HCT116 (cell line): Measurements from ENCODE around the gene NAP1L1. TPM values are rescaled to one million over a fixed set of nuclear protein-coding genes. Genes with fewer than 3 reads are reported as not detected.

Experiments
- ATAC-seq: fragments of 200-7000 bp; cut with Tn5 transposase; 2 replicates; pipeline ENCODE4 v1.9.1; 2020; ENCODE audit warnings: mild to moderate bottlenecking, moderate library complexity
- BruUV-seq: library from RNA; stranded (reverse); fragments of 400-500 nt; replicated peaks from 2 replicates; lab custom pipeline; 2021; lab: Mats Ljungman, UMichigan
- CTCF ChIA-PET: fragments of 300-600 bp; sonication (Branson Sonifier 250); formaldehyde crosslinking; loops from one replicate; lab custom pipeline; 2021; ENCODE audit warnings: antibody characterized with exemption; lab: Charles Lee
- POLR2A ChIA-PET: fragments of 300-600, 350-600 bp; sonication (Branson Sonifier 250); formaldehyde crosslinking; loops from one replicate; lab custom pipeline; 2021; ENCODE audit warnings: antibody characterized with exemption; lab: Charles Lee
- RAD21 ChIA-PET, 2 experiments: fragments of 300-600 bp; sonication (Branson Sonifier 250); formaldehyde crosslinking; loops; one replicate each; lab custom pipeline; 2023; ENCODE audit warnings: low total read pairs in 2 of 2; ENCODE audit not compliant: uncharacterized antibody in 2 of 2, unreplicated experiment in 2 of 2, low non-redundant PET in 1 of 2; lab: Charles Lee
- DNase-seq: peaks from one replicate; pipeline ENCODE4 v3.0.0-alpha.2; 2010; ENCODE audit warnings: low read depth, low spot score
- H2AFZ ChIP-seq: fragments of 200-600 bp; shearing (Covaris generic), sonication (generic); 2 replicates; pipeline ENCODE4 v1.6.1; 2017; ENCODE audit warnings: low read depth, mixed run types, mixed read lengths, antibody characterized with exemption, low read length; ENCODE audit not compliant: poor library complexity, severe bottlenecking
- H3K27ac ChIP-seq: 2 replicates; pipeline ENCODE4 v1.5.1; 2012; ENCODE audit warnings: low read depth, low read length
- H3K27me3 ChIP-seq: fragments of 200-600 bp; sonication (generic); 2 replicates; pipeline ENCODE4 v1.6.1; 2016; ENCODE audit warnings: mixed run types, low read length, mixed read lengths; ENCODE audit not compliant: insufficient read depth
- H3K36me3 ChIP-seq, 2 experiments: fragments of 200-500 bp in 1 of 2; fragments of 200-600 bp in 1 of 2; sonication (Bioruptor generic) in 1 of 2; sonication (generic) in 1 of 2; 2 replicates each; pipeline versions ENCODE4 v1.5.1 to v1.6.1; 2014 to 2016; ENCODE audit warnings: low read length in 2 of 2, inconsistent platforms in 1 of 2, mixed read lengths in 1 of 2, mixed run types in 1 of 2; ENCODE audit not compliant: insufficient read depth in 2 of 2, control insufficient read depth in 1 of 2
- H3K4me1 ChIP-seq, 2 experiments: fragments of 200-600 bp in 1 of 2; sonication (generic) in 1 of 2; 2 replicates each; pipeline versions ENCODE4 v1.5.1 to v1.6.1; 2012 to 2017; ENCODE audit warnings: low read length in 2 of 2, inconsistent platforms in 1 of 2, mild to moderate bottlenecking in 1 of 2, mixed read lengths in 1 of 2, mixed run types in 1 of 2, moderate library complexity in 1 of 2; ENCODE audit not compliant: insufficient read depth in 2 of 2, control insufficient read depth in 1 of 2
- H3K4me2 ChIP-seq: fragments of 200-600 bp; sonication (generic); 2 replicates; pipeline ENCODE4 v1.6.1; 2017; ENCODE audit warnings: mixed run types, low read length, mixed read lengths
- H3K4me3 ChIP-seq, 2 experiments: fragments of 200-600 bp in 1 of 2; sonication (generic) in 1 of 2; replicated peaks in 1 of 2; 2 replicates each; pipeline ENCODE4 v1.5.1; 2011 to 2016; ENCODE audit warnings: low read length in 2 of 2, control low read depth in 1 of 2, low read depth in 1 of 2, mild to moderate bottlenecking in 1 of 2, mixed read lengths in 1 of 2, mixed run types in 1 of 2
- H3K79me2 ChIP-seq: fragments of 200-600 bp; sonication (generic); 2 replicates; pipeline ENCODE4 v1.6.1; 2017; ENCODE audit warnings: mild to moderate bottlenecking, mixed run types, low read length, moderate library complexity, mixed read lengths; ENCODE audit not compliant: insufficient read depth
- H3K9ac ChIP-seq: fragments of 200-600 bp; sonication (generic); 2 replicates; pipeline ENCODE4 v1.6.1; 2016; ENCODE audit warnings: low read length, mixed read lengths
- H3K9me2 ChIP-seq: fragments of 200-600 bp; sonication (generic), shearing (Covaris generic); 2 replicates; pipeline ENCODE4 v1.6.1; 2017; ENCODE audit warnings: mixed run types, mild to moderate bottlenecking, moderate library complexity; ENCODE audit not compliant: insufficient read depth
- H3K9me3 ChIP-seq, 2 experiments: fragments of 200-500 bp in 1 of 2; fragments of 200-600 bp in 1 of 2; sonication (Bioruptor generic) in 1 of 2; sonication (generic) in 1 of 2; 2 replicates each; pipeline ENCODE4 v1.6.1; 2014 to 2017; ENCODE audit warnings: low read length in 2 of 2, mixed read lengths in 2 of 2, inconsistent platforms in 1 of 2, low read depth in 1 of 2, mild to moderate bottlenecking in 1 of 2, mixed run types in 1 of 2, moderate library complexity in 1 of 2; ENCODE audit not compliant: control insufficient read depth in 1 of 2, insufficient read depth in 1 of 2
- H4K20me1 ChIP-seq: fragments of 200-600 bp; sonication (generic), shearing (Covaris generic); 2 replicates; pipeline ENCODE4 v1.6.1; 2017; ENCODE audit warnings: mixed run types, mild to moderate bottlenecking, moderate library complexity; ENCODE audit not compliant: insufficient read depth
- CEBPB ChIP-seq: IDR thresholded peaks from 2 replicates; pipeline ENCODE4 v1.6.1; 2012; ENCODE audit warnings: low read depth
- EGR1 ChIP-seq: IDR thresholded peaks from 2 replicates; pipeline ENCODE4 v1.6.1; 2012; ENCODE audit warnings: low read depth
- EZH2phosphoT487 ChIP-seq: fragments of 200-600 bp; IDR thresholded peaks from 2 replicates; pipeline ENCODE4 v1.6.1; 2018; ENCODE audit warnings: antibody characterized with exemption, borderline replicate concordance
- FOSL1 ChIP-seq: IDR thresholded peaks from 2 replicates; pipeline ENCODE4 v1.6.1; 2012; ENCODE audit warnings: low read depth
- POLR2AphosphoS5 ChIP-seq: IDR thresholded peaks from 2 replicates; pipeline ENCODE4 v1.6.1; 2011; ENCODE audit warnings: mild to moderate bottlenecking, low read depth, low read length, moderate library complexity
- SIN3A ChIP-seq: IDR thresholded peaks from 2 replicates; pipeline ENCODE4 v1.6.1; 2012; ENCODE audit warnings: low read depth
- SRF ChIP-seq: IDR thresholded peaks from 2 replicates; pipeline ENCODE4 v1.6.1; 2012; ENCODE audit warnings: low read depth
- ZFX ChIP-seq: fragments of 450-650 bp; IDR thresholded peaks from 2 replicates; pipeline ENCODE4 v1.6.1; 2017
- ZNF274 ChIP-seq: fragments of 200-500 bp; sonication (Bioruptor generic); IDR thresholded peaks from 2 replicates; pipeline ENCODE4 v1.6.1; 2014; ENCODE audit warnings: mild to moderate bottlenecking, low read depth, low read length, inconsistent platforms
- intact Hi-C: fragments of 100-400 bp; cut with micrococcal nuclease; formaldehyde crosslinking; loops from 2 replicates; pipeline ENCODE4 v1.10.0; 2022
- total RNA-seq: library from RNA; stranded (reverse); gene quantifications from one replicate; pipeline ENCODE4 v1.2.1, GENCODE V29; 2021; ENCODE audit not compliant: unreplicated experiment

NAP1L1 gene
- total RNA-seq, 1 experiment from 2014 or later = 531 TPM

GRCh38 chr12:76127588-76127987 lies 43.1 kb upstream of the NAP1L1 start:
- DNase-seq (no peak), ATAC-seq (no peak)
- ChIA-PET CTCF (no interaction called here), POLR2A (no interaction called here), RAD21 (no interaction called here)
- H3K9ac ChIP-seq = no peak overlapping the region
- H3K79me2 ChIP-seq = no peaks in the 10 kb centered on the region
- no peak overlapping the region for H3K4me2 ChIP-seq
- no peak overlapping the region for H3K4me3 ChIP-seq
- H3K27ac ChIP-seq = no peak overlapping the region
- no peaks in the 10 kb centered on the region for H4K20me1 ChIP-seq
- H3K4me1 ChIP-seq = no peaks in the 10 kb centered on the region
- no peaks in the 10 kb centered on the region for H3K9me3 ChIP-seq
- BruUV-seq = no TSS peak
- no peaks in the 10 kb centered on the region for H3K27me3 ChIP-seq
- H3K36me3 ChIP-seq = no peaks in the 10 kb centered on the region
- intact Hi-C loops = no loop called here
- no peak for TF ChIP-seq FOSL1
- TF ChIP-seq EGR1 = no peak
- TF ChIP-seq SIN3A = no peak
- TF ChIP-seq SRF = no peak
- no peak for TF ChIP-seq ZFX
- no peak for TF ChIP-seq CEBPB
- TF ChIP-seq EZH2phosphoT487 = no peak
- no peak for TF ChIP-seq ZNF274
- TF ChIP-seq POLR2AphosphoS5 = no peak
- TF ChIP-seq, all 23 proteins: peak for 0
- Histone ChIP-seq H3K9me2 (no peaks in the 10 kb centered on the region), H2AFZ (no peak overlapping the region)

- Histone ChIP-seq H3K4me3 (no peak overlapping the region), H2AFZ (no peak overlapping the region), H3K9ac (no peak overlapping the region), H3K4me1 (no peaks in the 10 kb centered on the region), H3K9me2 (no peaks in the 10 kb centered on the region), H3K79me2 (no peaks in the 10 kb centered on the region), H3K27me3 (no peaks in the 10 kb centered on the region), H4K20me1 (no peaks in the 10 kb centered on the region), H3K27ac (no peak overlapping the region), H3K4me2 (no peak overlapping the region), H3K9me3 (no peaks in the 10 kb centered on the region), H3K36me3 (no peaks in the 10 kb centered on the region)
- TF ChIP-seq CEBPB = no peak
- no peak for DNase-seq
- ChIA-PET POLR2A (no interaction called here), CTCF (no interaction called here), RAD21 (no interaction called here)
- intact Hi-C loops = no loop called here
- BruUV-seq = no TSS peak
- ATAC-seq = no peak
These were observed 40.0 kb upstream of the NAP1L1 start for GRCh38 chr12:76124456-76124855.
